Ishikawa (cell line): ENCODE measurements around the gene KCNJ1.

ENCODE experiments used
- CEBPB ChIP-seq: IDR thresholded peaks from 2 replicates; pipeline ENCODE4 v1.6.1; 2012
- CREB1 ChIP-seq: IDR thresholded peaks from 2 replicates; pipeline ENCODE4 v1.6.1; 2012; ENCODE audit warnings: low read depth
- EGR1 ChIP-seq: IDR thresholded peaks from 2 replicates; pipeline ENCODE4 v1.6.1; 2012
- EP300 ChIP-seq: IDR thresholded peaks from 2 replicates; pipeline ENCODE4 v1.6.1; 2012; ENCODE audit warnings: borderline replicate concordance
- FOXM1 ChIP-seq: IDR thresholded peaks from 2 replicates; pipeline ENCODE4 v1.6.1; 2012; ENCODE audit warnings: low read depth, borderline replicate concordance
- NFIC ChIP-seq: IDR thresholded peaks from 2 replicates; pipeline ENCODE4 v1.6.1; 2012
- RAD21 ChIP-seq: IDR thresholded peaks from 2 replicates; pipeline ENCODE4 v1.6.1; 2012; ENCODE audit warnings: low read depth
- REST ChIP-seq: IDR thresholded peaks from 2 replicates; pipeline ENCODE4 v1.6.1; 2012; ENCODE audit warnings: low read depth, mild to moderate bottlenecking
- TAF1 ChIP-seq: IDR thresholded peaks from 2 replicates; pipeline ENCODE4 v1.6.1; 2012; ENCODE audit warnings: low read depth, mild to moderate bottlenecking
- TCF12 ChIP-seq: IDR thresholded peaks from 2 replicates; pipeline ENCODE4 v1.6.1; 2012; ENCODE audit warnings: low read depth
- TEAD4 ChIP-seq: IDR thresholded peaks from 2 replicates; pipeline ENCODE4 v1.6.1; 2012
- USF1 ChIP-seq: IDR thresholded peaks from 2 replicates; pipeline ENCODE4 v1.6.1; 2012
- YY1 ChIP-seq: IDR thresholded peaks from 2 replicates; pipeline ENCODE4 v1.6.1; 2012; ENCODE audit warnings: low read depth
- ZBTB7A ChIP-seq: IDR thresholded peaks from 2 replicates; pipeline ENCODE4 v1.6.1; 2012; ENCODE audit warnings: low read depth
- TF ChIP-seq, protein P1 (sequence below): IDR thresholded peaks from 2 replicates; pipeline ENCODE4 v1.6.1; 2012

KCNJ1 gene

DNA sequence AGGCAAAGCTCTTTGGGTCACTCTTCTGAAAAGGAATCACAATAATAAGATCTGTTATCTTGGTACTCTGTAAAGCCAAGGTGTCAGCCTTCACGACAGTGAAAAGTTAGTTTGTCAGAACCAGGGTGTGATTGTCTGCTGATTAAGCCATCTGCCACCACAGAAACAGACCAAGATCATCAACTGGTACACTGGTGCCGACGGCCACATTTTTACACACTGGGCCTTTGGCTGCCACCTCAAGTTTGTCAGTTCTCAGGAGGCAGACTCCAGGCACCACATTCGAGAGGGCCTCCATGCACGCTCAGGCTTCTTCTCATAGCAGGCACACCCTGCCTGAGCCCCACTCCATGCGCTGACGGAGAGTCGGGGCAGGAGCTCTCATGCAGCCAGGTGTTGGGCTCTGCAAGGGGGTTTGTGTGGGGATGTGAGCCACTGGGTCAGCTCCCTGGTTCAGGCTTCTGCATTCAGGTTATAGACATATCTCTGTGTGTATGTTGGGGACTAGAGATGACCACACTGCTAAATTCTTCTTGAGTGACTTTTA is 66.2 kb downstream of the KCNJ1 start:
- no peak for TF ChIP-seq CEBPB
- no peak for TF ChIP-seq TEAD4
- TF ChIP-seq TAF1: no peak
- TF ChIP-seq REST: no peak
- TF ChIP-seq EP300: no peak
- TF ChIP-seq, protein P1, sequence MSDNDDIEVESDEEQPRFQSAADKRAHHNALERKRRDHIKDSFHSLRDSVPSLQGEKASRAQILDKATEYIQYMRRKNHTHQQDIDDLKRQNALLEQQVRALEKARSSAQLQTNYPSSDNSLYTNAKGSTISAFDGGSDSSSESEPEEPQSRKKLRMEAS: no peak
- no peak for TF ChIP-seq NFIC
- TF ChIP-seq FOXM1: no peak
- no peak for TF ChIP-seq RAD21

DNA sequence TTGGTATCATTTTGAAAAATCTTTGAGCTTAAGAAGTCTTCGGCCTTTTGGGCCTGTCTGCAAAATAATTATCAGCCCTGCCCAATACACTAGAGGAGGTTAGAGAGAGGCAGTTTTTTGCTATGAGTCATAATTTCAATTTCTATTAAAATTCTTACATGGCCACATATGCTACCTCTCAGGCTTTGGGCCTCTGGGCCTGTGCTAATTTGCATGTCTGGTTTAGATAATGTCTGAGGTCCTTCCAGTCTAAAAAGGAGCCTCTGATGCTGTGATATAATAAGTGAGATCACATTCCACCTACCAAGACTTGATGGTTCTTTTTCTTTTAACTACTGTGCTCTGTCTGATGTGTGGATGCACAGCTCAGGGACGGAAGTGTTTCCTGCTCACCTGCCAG is 70.8 kb downstream of the KCNJ1 start:
- no peak for TF ChIP-seq YY1
- no peak for TF ChIP-seq FOXM1
- no peak for TF ChIP-seq TAF1
- TF ChIP-seq NFIC: no peak
- TF ChIP-seq TCF12: no peak
- no peak for TF ChIP-seq EP300
- no peak for TF ChIP-seq USF1
- no peak for TF ChIP-seq ZBTB7A
- TF ChIP-seq CEBPB: no peak
- TF ChIP-seq RAD21: no peak
- TF ChIP-seq, protein P1: no peak
- no peak for TF ChIP-seq REST
- no peak for TF ChIP-seq TEAD4

DNA sequence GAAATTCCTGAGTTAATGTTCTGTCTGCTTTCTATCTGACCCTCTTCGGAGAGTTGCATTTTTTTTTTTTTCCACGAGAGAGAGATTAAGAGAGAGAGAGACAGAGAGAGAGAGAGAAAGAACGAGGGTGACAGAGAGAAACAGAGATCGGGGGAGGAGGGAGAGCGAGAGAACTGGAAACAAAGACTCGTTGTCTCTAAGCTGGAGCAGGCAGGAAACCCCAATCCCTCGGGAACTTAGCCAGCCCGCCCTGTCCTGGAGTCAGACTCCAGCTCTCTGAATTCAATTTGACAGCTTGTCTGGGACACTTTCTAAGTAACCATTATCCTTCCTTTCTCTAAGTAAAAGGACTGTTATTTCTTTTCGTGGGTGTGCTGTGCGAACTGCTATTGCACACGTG is 76.9 kb downstream of the KCNJ1 start:
- no peak for TF ChIP-seq REST
- TF ChIP-seq EP300: no peak
- TF ChIP-seq CEBPB: no peak
- no peak for TF ChIP-seq CREB1
- no peak for TF ChIP-seq FOXM1
- TF ChIP-seq USF1: no peak
- no peak for TF ChIP-seq TCF12

GRCh38 chr11:128789497-128790150 is 77.5 kb downstream of the KCNJ1 start:
- no peak for TF ChIP-seq EP300
- TF ChIP-seq TEAD4: no peak
- TF ChIP-seq EGR1: no peak
- TF ChIP-seq REST: no peak
- TF ChIP-seq TCF12: no peak
- no peak for TF ChIP-seq CREB1
- no peak for TF ChIP-seq TAF1
- TF ChIP-seq, protein P1: no peak
- no peak for TF ChIP-seq YY1
- TF ChIP-seq CEBPB: no peak
- no peak for TF ChIP-seq USF1
- no peak for TF ChIP-seq RAD21
- TF ChIP-seq ZBTB7A: no peak
